B cell (primary cell): ENCODE data around the gene C5orf15. TPM values are rescaled to one million over a fixed set of nuclear protein-coding genes. Genes with fewer than 3 reads are reported as not detected.

ENCODE experiments used
- ATAC-seq: fragments of 200-7000 bp; cut with Tn5 transposase; one replicate; pipeline ENCODE4 v1.10.0; 2021; ENCODE audit warnings: low read depth, mild to moderate bottlenecking, moderate number of reproducible peaks, moderate library complexity
- CTCF ChIA-PET: fragments of 350-600 bp; sonication (Branson Sonifier 250); formaldehyde crosslinking; loops from one replicate; lab custom pipeline; 2021; ENCODE audit warnings: antibody characterized with exemption, inconsistent platforms; lab: Charles Lee
- POLR2A ChIA-PET: fragments of 350-600 bp; sonication (Branson Sonifier 250); formaldehyde crosslinking; loops from one replicate; lab custom pipeline; 2021; ENCODE audit warnings: antibody characterized with exemption; lab: Charles Lee
- DNase-seq: peaks from one replicate; pipeline ENCODE4 v3.0.0; 2013
- H2AFZ ChIP-seq: 2 replicates; pipeline ENCODE4 v1.6.1; 2012; ENCODE audit warnings: mild to moderate bottlenecking, low read depth, low read length; ENCODE audit not compliant: insufficient read depth, poor library complexity, severe bottlenecking
- H3K27ac ChIP-seq, 2 donors: 1 replicate in 1 of 2; 2 replicates in 1 of 2; pipeline ENCODE4 v1.5.1; 2012 to 2013; ENCODE audit warnings: low read length in 2 of 2, mild to moderate bottlenecking in 2 of 2, moderate library complexity in 1 of 2
- H3K27me3 ChIP-seq, 4 experiments: fragments of 200-600 bp in 1 of 4; sonication (generic) in 1 of 4; replicated peaks in 1 of 4; 1 replicate in 2 of 4; 2 replicates in 2 of 4; pipeline versions ENCODE4 v1.6.1 to v1.7.0; 2013 to 2016; ENCODE audit warnings: low read length in 3 of 4, mild to moderate bottlenecking in 2 of 4, mixed read lengths in 1 of 4, moderate library complexity in 1 of 4; ENCODE audit not compliant: insufficient read depth in 4 of 4, control insufficient read depth in 3 of 4; ENCODE audit errors: control extremely low read depth in 1 of 4
- H3K36me3 ChIP-seq, 2 experiments: replicated peaks in 1 of 2; 1 replicate in 1 of 2; 2 replicates in 1 of 2; pipeline versions ENCODE4 v1.6.1 to v1.7.1; 2013; ENCODE audit warnings: low read length in 1 of 2; ENCODE audit not compliant: insufficient read depth in 2 of 2, control insufficient read depth in 1 of 2; ENCODE audit errors: control extremely low read depth in 1 of 2, extremely low read depth in 1 of 2
- H3K4me1 ChIP-seq, 2 donors: fragments of 200-600 bp in 1 of 2; sonication (generic) in 1 of 2; 1 replicate in 1 of 2; 2 replicates in 1 of 2; pipeline versions ENCODE4 v1.5.1 to v1.6.1; 2013 to 2017; ENCODE audit warnings: low read length in 2 of 2; ENCODE audit not compliant: control insufficient read depth in 2 of 2, insufficient read depth in 2 of 2
- H3K4me2 ChIP-seq: replicated peaks from 2 replicates; pipeline ENCODE3; 2012; ENCODE audit warnings: mild to moderate bottlenecking, low read depth, low read length; ENCODE audit not compliant: poor library complexity, severe bottlenecking
- H3K4me3 ChIP-seq, 5 experiments: fragments of 200-600 bp in 1 of 5; sonication (generic) in 1 of 5; 1 replicate in 3 of 5; 2 replicates in 2 of 5; pipeline versions ENCODE4 v1.5.1 to v1.7.0; 2011 to 2016; ENCODE audit warnings: low read length in 4 of 5, mild to moderate bottlenecking in 4 of 5, low read depth in 2 of 5, control low read depth in 1 of 5, moderate library complexity in 1 of 5; ENCODE audit not compliant: insufficient read depth in 1 of 5; ENCODE audit errors: control extremely low read depth in 1 of 5, extremely low read depth in 1 of 5
- H3K79me2 ChIP-seq: fragments of 200-600 bp; sonication (generic); one replicate; pipeline ENCODE4 v1.6.0; 2016; ENCODE audit warnings: low read length; ENCODE audit not compliant: control insufficient read depth, insufficient read depth
- H3K9ac ChIP-seq: fragments of 200-600 bp; sonication (generic); 2 replicates; pipeline ENCODE4 v1.6.1; 2017; ENCODE audit warnings: mild to moderate bottlenecking, low read length, moderate library complexity
- H3K9me3 ChIP-seq, 3 donors: one replicate each; pipeline versions ENCODE4 v1.6.1 to v1.7.1; 2013; ENCODE audit warnings: low read length in 2 of 3; ENCODE audit not compliant: control insufficient read depth in 2 of 3, insufficient read depth in 1 of 3; ENCODE audit errors: control extremely low read depth in 1 of 3
- H4K20me1 ChIP-seq: 2 replicates; pipeline ENCODE4 v1.6.0; 2012; ENCODE audit warnings: mild to moderate bottlenecking, low read length; ENCODE audit not compliant: insufficient read depth, control insufficient read depth, poor library complexity, severe bottlenecking
- H3K27ac Mint-ChIP-seq: one replicate; pipeline ENCODE4 v1.8.0; 2021; ENCODE audit warnings: mixed read lengths
- H3K27me3 Mint-ChIP-seq: one replicate; pipeline ENCODE4 v1.8.0; 2021; ENCODE audit warnings: mixed read lengths
- H3K4me1 Mint-ChIP-seq: one replicate; pipeline ENCODE4 v1.8.0; 2021; ENCODE audit warnings: mixed read lengths
- H3K4me3 Mint-ChIP-seq: one replicate; pipeline ENCODE4 v1.8.0; 2021; ENCODE audit warnings: mixed read lengths
- H3K9me3 Mint-ChIP-seq: one replicate; pipeline ENCODE4 v1.8.0; 2022; ENCODE audit warnings: mixed read lengths; ENCODE audit not compliant: insufficient read depth
- EZH2 ChIP-seq: IDR thresholded peaks from 2 replicates; pipeline ENCODE4 v1.6.1; 2012; ENCODE audit warnings: borderline replicate concordance, low read depth, mild to moderate bottlenecking, moderate library complexity, low read length; ENCODE audit not compliant: insufficient read depth, poor library complexity, severe bottlenecking
- WGBS: methylation state at CpG from one replicate; pipeline ENCODE4 v1.1.5; 2013; ENCODE audit warnings: missing lambda C conversion rate; ENCODE audit not compliant: insufficient coverage; 5-methylcytosine and 5-hydroxymethylcytosine counted together
- intact Hi-C: fragments of 100-400 bp; cut with micrococcal nuclease; formaldehyde crosslinking; loops from one replicate; pipeline ENCODE4 v1.10.0; 2022
- polyA plus RNA-seq: library from polyadenylated mRNA; depleted of rRNA; stranded (reverse); fragments of >200 nt; gene quantifications from 2 replicates; pipeline ENCODE4 v1.2.3, GENCODE V29; 2012
- total RNA-seq, 2 donors: library from RNA; stranded (reverse); fragments of 120-200 nt in 1 of 2; gene quantifications; 1 replicate in 1 of 2; 2 replicates in 1 of 2; pipeline versions ENCODE4 v1.2.3 to v1.2.4, GENCODE V29; 2013 to 2022
- TF ChIP-seq, protein P1 (sequence below): fragments of 200-600 bp; IDR thresholded peaks from one replicate; pipeline ENCODE4 v1.8.0; 2022; ENCODE audit warnings: antibody characterized with exemption, mild to moderate bottlenecking

Gene C5orf15
- total and polyA plus RNA-seq, 2 donors (not counting 1 experiment from before 2014, with no cell fraction given), result 22.7 to 28.2 TPM

DNA sequence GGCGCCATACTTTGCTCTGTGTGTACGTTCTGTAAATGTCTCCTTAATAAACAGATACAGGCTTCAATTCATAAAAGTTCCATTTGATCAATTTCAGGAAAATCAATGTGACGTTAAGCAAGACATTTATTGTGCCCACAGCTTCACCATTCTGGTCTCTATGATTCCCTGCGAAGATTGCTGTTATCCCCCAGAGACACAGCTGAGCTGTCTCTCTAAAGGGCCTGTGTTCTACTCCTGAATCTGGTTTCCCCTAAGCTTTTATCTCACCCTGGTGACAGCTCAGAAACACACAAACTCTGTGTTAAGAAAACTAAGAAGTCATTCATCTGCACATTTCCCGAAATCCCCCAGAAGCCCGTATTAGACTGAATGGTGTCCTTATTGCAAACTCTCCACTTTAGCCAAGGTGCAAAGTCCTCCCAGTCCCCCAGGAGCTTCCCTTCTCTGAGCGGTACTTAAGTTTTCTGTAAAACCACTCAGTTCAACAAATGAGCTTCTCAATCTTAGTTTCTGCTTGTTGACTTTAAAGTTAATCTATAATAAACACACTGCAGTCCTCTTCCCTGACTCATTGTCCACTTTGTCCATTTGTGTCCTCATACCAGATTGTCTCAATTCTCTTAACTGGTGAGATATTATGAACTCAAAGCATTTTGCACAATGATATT, 1.4 kb upstream of the C5orf15 start:
- intact Hi-C loops, result loop anchor here (2.0 to 10.0 kb wide), 3 partner anchors 195 to 1007 kb away; partner anchors contain the start of genes AFF4 and ZCCHC10
- DNase-seq (no peak), ATAC-seq (no peak)
- Histone ChIP-seq H3K4me2 (peak overlapping the region; percentile 94), H3K36me3 (peaks cover 7 to 18% of the 10 kb centered on the region in 2 experiments), H3K9me3 (no peaks in the 10 kb centered on the region), H3K27me3 (no peaks in the 10 kb centered on the region), H3K4me1 (peaks cover 25 to 26% of the 10 kb centered on the region in 2 donors), H4K20me1 (no peaks in the 10 kb centered on the region), H3K79me2 (peaks cover 46% of the 10 kb centered on the region), H3K4me3 (peak overlapping the region in 4 of 5 experiments; percentile 82 to 86 (median 84)), H3K27ac (peak overlapping the region; percentile 89 to 94), H3K9ac (peak overlapping the region; percentile 97), H2AFZ (no peak overlapping the region)
- WGBS, result 59% methylated on average over 6 of the region's 7 CpGs
- Mint-ChIP-seq H3K9me3 (no peaks in the 10 kb centered on the region), H3K27me3 (no peaks in the 10 kb centered on the region), H3K4me1 (peaks cover 43% of the 10 kb centered on the region), H3K27ac (peak overlapping the region; percentile 90), H3K4me3 (peak overlapping the region; percentile 95)
- ChIA-PET POLR2A (interaction anchor here (0.6 to 1.3 kb wide), 5 partner anchors 23 to 690 kb away, joined by 3 to 5 read pairs (median 3); no protein-coding TSS in a partner anchor), CTCF (interaction anchor here (0.9 to 3.2 kb wide), 9 partner anchors 10 to 548 kb away, joined by 3 to 34 read pairs (median 5); no protein-coding TSS in a partner anchor)
- no peak for TF ChIP-seq EZH2
- TF ChIP-seq, protein P1, sequence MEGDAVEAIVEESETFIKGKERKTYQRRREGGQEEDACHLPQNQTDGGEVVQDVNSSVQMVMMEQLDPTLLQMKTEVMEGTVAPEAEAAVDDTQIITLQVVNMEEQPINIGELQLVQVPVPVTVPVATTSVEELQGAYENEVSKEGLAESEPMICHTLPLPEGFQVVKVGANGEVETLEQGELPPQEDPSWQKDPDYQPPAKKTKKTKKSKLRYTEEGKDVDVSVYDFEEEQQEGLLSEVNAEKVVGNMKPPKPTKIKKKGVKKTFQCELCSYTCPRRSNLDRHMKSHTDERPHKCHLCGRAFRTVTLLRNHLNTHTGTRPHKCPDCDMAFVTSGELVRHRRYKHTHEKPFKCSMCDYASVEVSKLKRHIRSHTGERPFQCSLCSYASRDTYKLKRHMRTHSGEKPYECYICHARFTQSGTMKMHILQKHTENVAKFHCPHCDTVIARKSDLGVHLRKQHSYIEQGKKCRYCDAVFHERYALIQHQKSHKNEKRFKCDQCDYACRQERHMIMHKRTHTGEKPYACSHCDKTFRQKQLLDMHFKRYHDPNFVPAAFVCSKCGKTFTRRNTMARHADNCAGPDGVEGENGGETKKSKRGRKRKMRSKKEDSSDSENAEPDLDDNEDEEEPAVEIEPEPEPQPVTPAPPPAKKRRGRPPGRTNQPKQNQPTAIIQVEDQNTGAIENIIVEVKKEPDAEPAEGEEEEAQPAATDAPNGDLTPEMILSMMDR, result no peak

DNA sequence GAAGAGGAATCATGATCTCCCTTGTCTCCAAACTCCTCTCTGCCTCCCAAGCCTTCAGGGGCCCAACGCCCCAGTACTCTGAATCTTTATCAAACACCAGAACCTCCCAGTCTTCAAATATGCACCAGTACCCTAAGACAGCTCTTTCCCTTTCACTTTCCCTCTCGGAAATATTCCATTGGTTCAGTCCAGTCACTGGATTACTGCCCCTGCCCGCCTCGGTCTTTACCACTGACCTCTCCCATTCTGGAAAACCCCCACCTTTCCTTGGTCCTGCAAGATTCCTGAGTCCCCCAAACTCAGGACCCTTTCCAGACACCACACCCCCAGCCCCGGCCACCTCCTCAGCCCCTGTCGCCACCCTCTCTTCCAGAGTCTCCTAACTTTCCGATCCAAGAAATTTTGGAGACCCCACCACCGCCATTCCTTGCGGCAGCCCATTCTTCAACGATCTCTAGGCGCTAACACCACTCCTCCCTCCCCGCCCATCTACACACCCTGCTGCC, 674 bp downstream of the C5orf15 start:
- ATAC-seq (peak; percentile 11), DNase-seq (no peak)
- ChIA-PET POLR2A (no interaction called here), CTCF (interaction anchor here (1.5 kb wide), 1 partner anchor 33 kb away, joined by 3 read pairs; no protein-coding TSS in a partner anchor)
- H3K79me2 ChIP-seq, result peaks cover 67% of the 10 kb centered on the region
- H4K20me1 ChIP-seq, result no peaks in the 10 kb centered on the region
- H3K27ac ChIP-seq, result peak overlapping the region; percentile 89 to 94
- Mint-ChIP-seq H3K4me3 (peak overlapping the region; percentile 95), H3K27me3 (no peaks in the 10 kb centered on the region), H3K4me1 (peaks cover 58% of the 10 kb centered on the region), H3K27ac (peak overlapping the region; percentile 97), H3K9me3 (no peaks in the 10 kb centered on the region)
- H3K4me2 ChIP-seq, result peak overlapping the region; percentile 94
- H3K4me1 ChIP-seq, result peaks cover 25 to 28% of the 10 kb centered on the region in 2 donors
- peaks cover 0 to 4% (median 0%) of the 10 kb centered on the region in 3 donors for H3K9me3 ChIP-seq
- intact Hi-C loops, result loop anchor here (1.0 to 10.0 kb wide), 5 partner anchors 34 to 1005 kb away; partner anchors contain the start of genes AFF4, VDAC1 and ZCCHC10
- TF ChIP-seq, protein P1, result no peak
- TF ChIP-seq EZH2, result no peak
- peak overlapping the region; percentile 97 for H3K9ac ChIP-seq
- H3K4me3 ChIP-seq, result peak overlapping the region; percentile 63 to 86 (median 83)
- H2AFZ ChIP-seq, result peak overlapping the region; percentile 88
- no peaks in the 10 kb centered on the region for H3K27me3 ChIP-seq
- WGBS, result 3% methylated on average over 12 of the region's 12 CpGs
- peaks cover 0 to 6% of the 10 kb centered on the region in 2 experiments for H3K36me3 ChIP-seq
